GM12891 (cell line): ENCODE measurements around the gene SOX3.

Experiments used
- POLR2A ChIP-seq: IDR thresholded peaks from 2 replicates; pipeline ENCODE4 v1.6.1; 2011; ENCODE audit warnings: low read depth, low read length, control low read depth
- POLR2AphosphoS5 ChIP-seq: IDR thresholded peaks from 2 replicates; pipeline ENCODE4 v1.6.1; 2011; ENCODE audit warnings: low read depth, low read length, control low read depth
- SPI1 ChIP-seq: IDR thresholded peaks from 2 replicates; pipeline ENCODE4 v1.6.1; 2011; ENCODE audit warnings: low read depth, low read length, control low read depth
- TAF1 ChIP-seq: IDR thresholded peaks from 2 replicates; pipeline ENCODE4 v1.6.1; 2011; ENCODE audit warnings: low read depth, low read length, control low read depth

- TF ChIP-seq POLR2AphosphoS5 (no peak), TAF1 (no peak), POLR2A (no peak), SPI1 (no peak)
These were observed 2.5 kb upstream of the SOX3 start for GRCh38 chrX:140507223-140507981.
